ENCODE data around the gene STOX1. TPM values are rescaled to one million over a fixed set of nuclear protein-coding genes. Genes with fewer than 3 reads are reported as not detected.
"Not testable (repeated sequence)": the region's sequence is repeated elsewhere in the genome, so short reads cannot be mapped to it uniquely, and the experiment has no call there.

The STOX1 gene
- total RNA-seq, 2 donors from 2014 or later: 4.5 to 5.2 TPM

- WGBS, 2 experiments (ENCODE audit: insufficient coverage in 1 of 2, insufficient read length in 1 of 2): 91 to 93% methylated on average over 3 of the region's 3 CpGs
- peaks cover 56% of the 10 kb centered on the region for H3K36me3 Mint-ChIP-seq (ENCODE audit: low read depth)
- H3K4me1 Mint-ChIP-seq; DNase-seq; H3K9me3 ChIP-seq (ENCODE audit: control insufficient read depth, low read length); H3K27ac ChIP-seq (ENCODE audit: low read depth, low read length); H3K4me1 ChIP-seq (ENCODE audit: control insufficient read depth, insufficient read depth, low read length); H3K4me3 Mint-ChIP-seq; H3K9me3 Mint-ChIP-seq; H3K27me3 ChIP-seq (ENCODE audit: control insufficient read depth, insufficient read depth, low read length, poor library complexity, severe bottlenecking); H3K9ac ChIP-seq (ENCODE audit: extremely low read depth, low read length, poor library complexity, severe bottlenecking); H3K4me3 ChIP-seq (ENCODE audit: low read length); H3K27me3 Mint-ChIP-seq (ENCODE audit: insufficient read depth); H3K27ac Mint-ChIP-seq: not testable (repeated sequence)
- peaks cover 63% of the 10 kb centered on the region for H3K36me3 ChIP-seq (ENCODE audit: control insufficient read depth, insufficient read depth, low read length)
Observed at GRCh38 chr10:68932860-68933259, 105.5 kb downstream of the STOX1 start.

DNA sequence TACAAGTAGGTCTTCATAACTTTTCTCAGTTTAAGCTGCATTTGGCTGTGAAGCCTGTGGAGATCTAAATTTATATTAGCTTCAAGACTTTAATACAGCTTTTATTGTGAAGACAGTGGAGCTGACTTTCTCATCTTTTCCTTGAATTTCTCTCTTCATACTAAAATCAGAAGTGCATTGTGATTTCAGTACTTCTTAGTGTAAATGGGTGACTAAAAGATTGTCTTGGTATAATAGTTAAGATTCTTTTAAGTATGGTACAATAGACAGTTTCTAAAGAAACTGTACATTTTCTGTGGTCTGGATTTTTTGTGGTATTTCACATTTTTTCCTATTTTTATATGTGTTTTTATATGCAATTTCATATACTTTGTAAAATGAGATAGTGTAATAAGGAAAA, 107.7 kb downstream of the STOX1 start:
- Mint-ChIP-seq H3K4me1 (no peaks in the 10 kb centered on the region), H3K9me3 (no peaks in the 10 kb centered on the region), H3K27me3 (ENCODE audit: insufficient read depth) (no peaks in the 10 kb centered on the region), H3K27ac (no peak overlapping the region), H3K4me3 (no peak overlapping the region), H3K36me3 (ENCODE audit: low read depth) (peaks cover 49% of the 10 kb centered on the region)
- no peak overlapping the region for H3K4me3 ChIP-seq (ENCODE audit: low read length)
- H3K4me1 ChIP-seq (ENCODE audit: control insufficient read depth, insufficient read depth, low read length): no peaks in the 10 kb centered on the region
- no peak for DNase-seq
- no peak overlapping the region for H3K9ac ChIP-seq (ENCODE audit: extremely low read depth, low read length, poor library complexity, severe bottlenecking)
- H3K36me3 ChIP-seq (ENCODE audit: control insufficient read depth, insufficient read depth, low read length): peaks cover 70% of the 10 kb centered on the region
- no peaks in the 10 kb centered on the region for H3K9me3 ChIP-seq (ENCODE audit: control insufficient read depth, low read length)
- TF ChIP-seq, protein P1, sequence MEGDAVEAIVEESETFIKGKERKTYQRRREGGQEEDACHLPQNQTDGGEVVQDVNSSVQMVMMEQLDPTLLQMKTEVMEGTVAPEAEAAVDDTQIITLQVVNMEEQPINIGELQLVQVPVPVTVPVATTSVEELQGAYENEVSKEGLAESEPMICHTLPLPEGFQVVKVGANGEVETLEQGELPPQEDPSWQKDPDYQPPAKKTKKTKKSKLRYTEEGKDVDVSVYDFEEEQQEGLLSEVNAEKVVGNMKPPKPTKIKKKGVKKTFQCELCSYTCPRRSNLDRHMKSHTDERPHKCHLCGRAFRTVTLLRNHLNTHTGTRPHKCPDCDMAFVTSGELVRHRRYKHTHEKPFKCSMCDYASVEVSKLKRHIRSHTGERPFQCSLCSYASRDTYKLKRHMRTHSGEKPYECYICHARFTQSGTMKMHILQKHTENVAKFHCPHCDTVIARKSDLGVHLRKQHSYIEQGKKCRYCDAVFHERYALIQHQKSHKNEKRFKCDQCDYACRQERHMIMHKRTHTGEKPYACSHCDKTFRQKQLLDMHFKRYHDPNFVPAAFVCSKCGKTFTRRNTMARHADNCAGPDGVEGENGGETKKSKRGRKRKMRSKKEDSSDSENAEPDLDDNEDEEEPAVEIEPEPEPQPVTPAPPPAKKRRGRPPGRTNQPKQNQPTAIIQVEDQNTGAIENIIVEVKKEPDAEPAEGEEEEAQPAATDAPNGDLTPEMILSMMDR (conservative IDR thresholded peaks at IDR 0.05): no peak
- H3K27ac ChIP-seq (ENCODE audit: low read depth, low read length): no peak overlapping the region
- H3K27me3 ChIP-seq (ENCODE audit: control insufficient read depth, insufficient read depth, low read length, poor library complexity, severe bottlenecking): no peaks in the 10 kb centered on the region

- 93% methylated on average over 1 of the region's 2 CpGs; no CpG with 5 or more reads in 1 of the 2 experiments for WGBS, 2 experiments (ENCODE audit: insufficient coverage in 1 of 2, insufficient read length in 1 of 2)
- Mint-ChIP-seq H3K36me3 (ENCODE audit: low read depth) (peaks cover 42% of the 10 kb centered on the region), H3K4me1 (no peaks in the 10 kb centered on the region), H3K27ac (no peak overlapping the region), H3K9me3 (no peaks in the 10 kb centered on the region), H3K4me3 (no peak overlapping the region), H3K27me3 (ENCODE audit: insufficient read depth) (no peaks in the 10 kb centered on the region)
- H3K9ac ChIP-seq (ENCODE audit: extremely low read depth, low read length, poor library complexity, severe bottlenecking): no peak overlapping the region
- no peak overlapping the region for H3K27ac ChIP-seq (ENCODE audit: low read depth, low read length)
- TF ChIP-seq, protein P1 (conservative IDR thresholded peaks at IDR 0.05): no peak
- H3K27me3 ChIP-seq (ENCODE audit: control insufficient read depth, insufficient read depth, low read length, poor library complexity, severe bottlenecking): no peaks in the 10 kb centered on the region
- no peak for DNase-seq
- H3K9me3 ChIP-seq (ENCODE audit: control insufficient read depth, low read length): no peaks in the 10 kb centered on the region
- H3K4me1 ChIP-seq (ENCODE audit: control insufficient read depth, insufficient read depth, low read length): no peaks in the 10 kb centered on the region
- peaks cover 63% of the 10 kb centered on the region for H3K36me3 ChIP-seq (ENCODE audit: control insufficient read depth, insufficient read depth, low read length)
- H3K4me3 ChIP-seq (ENCODE audit: low read length): no peak overlapping the region
Observed at GRCh38 chr10:68938117-68938516, 110.8 kb downstream of the STOX1 start.

DNA sequence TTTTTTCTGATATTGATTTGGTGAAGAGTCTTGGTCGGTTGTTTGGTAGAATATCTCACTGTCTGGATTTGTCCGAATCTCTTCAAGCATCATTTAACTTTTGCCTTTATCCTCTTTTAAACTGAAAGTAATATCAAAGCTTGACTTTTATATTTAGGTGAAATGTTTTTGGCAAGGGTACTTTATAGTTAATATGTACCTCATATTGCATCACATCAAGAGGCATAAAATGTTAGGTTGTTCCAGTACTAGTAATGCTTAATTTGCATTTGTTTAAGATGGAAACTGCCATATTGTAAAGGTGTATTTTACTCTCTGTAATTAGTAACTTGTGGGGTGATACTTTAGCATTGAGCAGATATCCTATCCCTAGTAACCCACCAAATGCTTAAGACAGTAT, 111.6 kb downstream of the STOX1 start:
- H3K4me1 Mint-ChIP-seq: no peaks in the 10 kb centered on the region
- no peaks in the 10 kb centered on the region for H3K27me3 Mint-ChIP-seq (ENCODE audit: insufficient read depth)
- H3K4me1 ChIP-seq (ENCODE audit: control insufficient read depth, insufficient read depth, low read length): no peaks in the 10 kb centered on the region
- H3K4me3 Mint-ChIP-seq: no peak overlapping the region
- no peak overlapping the region for H3K27ac Mint-ChIP-seq
- H3K36me3 ChIP-seq (ENCODE audit: control insufficient read depth, insufficient read depth, low read length): peaks cover 65% of the 10 kb centered on the region
- H3K4me3 ChIP-seq (ENCODE audit: low read length): no peak overlapping the region
- DNase-seq: no peak
- H3K36me3 Mint-ChIP-seq (ENCODE audit: low read depth): peaks cover 44% of the 10 kb centered on the region
- TF ChIP-seq, protein P1 (conservative IDR thresholded peaks at IDR 0.05): no peak
- WGBS, 2 experiments (ENCODE audit: insufficient coverage in 1 of 2, insufficient read length in 1 of 2): 88% methylated on average over 2 of the region's 2 CpGs; no CpG with 5 or more reads in 1 of the 2 experiments
- no peaks in the 10 kb centered on the region for H3K27me3 ChIP-seq (ENCODE audit: control insufficient read depth, insufficient read depth, low read length, poor library complexity, severe bottlenecking)
- no peaks in the 10 kb centered on the region for H3K9me3 ChIP-seq (ENCODE audit: control insufficient read depth, low read length)
- no peaks in the 10 kb centered on the region for H3K9me3 Mint-ChIP-seq
- H3K9ac ChIP-seq (ENCODE audit: extremely low read depth, low read length, poor library complexity, severe bottlenecking): no peak overlapping the region
- H3K27ac ChIP-seq (ENCODE audit: low read depth, low read length): no peak overlapping the region

DNA sequence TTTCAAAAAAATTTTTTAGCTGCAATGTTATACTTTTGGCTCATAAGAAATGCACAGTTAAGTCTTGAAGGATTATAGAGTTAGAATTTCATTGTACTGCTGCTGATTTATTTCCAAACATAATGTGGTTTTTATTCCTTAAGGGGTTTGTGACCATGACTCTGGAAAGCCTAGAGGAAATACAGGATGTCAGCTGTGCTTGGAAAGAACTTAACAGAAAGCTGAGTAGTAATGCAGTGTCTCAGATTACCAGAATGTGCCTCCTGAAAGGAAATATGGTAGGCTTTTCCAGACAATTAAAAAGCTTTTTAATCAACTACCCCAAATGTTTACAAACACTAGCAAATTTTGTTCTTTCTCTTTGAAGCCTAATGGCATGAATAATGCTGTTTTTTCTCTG, 113.6 kb downstream of the STOX1 start:
- peaks cover 29% of the 10 kb centered on the region for H3K36me3 Mint-ChIP-seq (ENCODE audit: low read depth)
- not testable (repeated sequence) for H3K9me3 Mint-ChIP-seq; H3K4me1 ChIP-seq (ENCODE audit: control insufficient read depth, insufficient read depth, low read length); H3K4me3 ChIP-seq (ENCODE audit: low read length); H3K4me1 Mint-ChIP-seq; H3K9ac ChIP-seq (ENCODE audit: extremely low read depth, low read length, poor library complexity, severe bottlenecking); DNase-seq; H3K27ac ChIP-seq (ENCODE audit: low read depth, low read length); H3K27ac Mint-ChIP-seq; H3K27me3 Mint-ChIP-seq (ENCODE audit: insufficient read depth); H3K9me3 ChIP-seq (ENCODE audit: control insufficient read depth, low read length); H3K27me3 ChIP-seq (ENCODE audit: control insufficient read depth, insufficient read depth, low read length, poor library complexity, severe bottlenecking); H3K4me3 Mint-ChIP-seq
- H3K36me3 ChIP-seq (ENCODE audit: control insufficient read depth, insufficient read depth, low read length): peaks cover 61% of the 10 kb centered on the region
